GM12891 (cell line): ENCODE measurements around the gene ARMC8.

Source experiments
- POLR2A ChIP-seq: IDR thresholded peaks from 2 replicates; pipeline ENCODE4 v1.6.1; 2011; ENCODE audit warnings: low read depth, low read length, control low read depth
- POLR2AphosphoS5 ChIP-seq: IDR thresholded peaks from 2 replicates; pipeline ENCODE4 v1.6.1; 2011; ENCODE audit warnings: low read depth, low read length, control low read depth
- TAF1 ChIP-seq: IDR thresholded peaks from 2 replicates; pipeline ENCODE4 v1.6.1; 2011; ENCODE audit warnings: low read depth, low read length, control low read depth

DNA sequence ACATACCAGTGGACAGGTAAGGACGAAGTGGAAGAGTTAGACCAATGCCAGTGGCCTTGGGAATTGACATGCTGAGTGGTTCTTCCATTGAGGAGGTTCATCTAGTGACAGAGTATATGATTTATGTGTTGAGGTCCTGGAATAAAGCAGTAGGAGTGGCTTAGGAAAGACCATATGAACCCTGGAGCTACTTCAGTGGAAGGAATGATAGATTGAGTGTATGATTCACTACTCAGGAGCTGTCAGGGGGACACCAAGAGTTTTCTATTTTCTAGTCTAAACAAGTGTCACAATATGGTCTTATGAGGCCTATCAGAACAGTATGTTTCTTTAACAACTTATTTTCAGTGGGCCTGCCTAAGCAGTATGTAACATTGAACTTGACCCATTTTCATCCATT is 78.6 kb downstream of the ARMC8 start:
- no peak for TF ChIP-seq POLR2A
- TF ChIP-seq POLR2AphosphoS5: no peak
- no peak for TF ChIP-seq TAF1
